GM23338 (cell line): ENCODE results near the gene ELAPOR1. TPM values are rescaled to one million over a fixed set of nuclear protein-coding genes. Genes with fewer than 3 reads are reported as not detected.

Experiments
- ATAC-seq: fragments of 200-7000 bp; cut with Tn5 transposase; 3 replicates; pipeline ENCODE4 v1.9.1; 2020
- DNase-seq: peaks from one replicate; pipeline ENCODE4 v3.0.0-alpha.2; 2015; ENCODE audit warnings: low spot score
- H2AFZ ChIP-seq: fragments of 200-600 bp; sonication (generic); 2 replicates; pipeline ENCODE4 v1.8.0; 2016; ENCODE audit warnings: antibody characterized with exemption, mild to moderate bottlenecking, moderate library complexity
- H3F3A ChIP-seq: fragments of 200-600 bp; sonication (generic); replicated peaks from 2 replicates; pipeline ENCODE4 v1.8.0; 2017; ENCODE audit warnings: antibody characterized with exemption, mixed run types, low read depth
- H3K27ac ChIP-seq: fragments of 200-600 bp; sonication (generic); 2 replicates; pipeline ENCODE4 v1.6.1; 2016; ENCODE audit warnings: low read depth
- H3K27me3 ChIP-seq: fragments of 200-600 bp; sonication (generic); 2 replicates; pipeline ENCODE4 v1.8.0; 2016; ENCODE audit warnings: mild to moderate bottlenecking, mixed run types, moderate library complexity; ENCODE audit not compliant: insufficient read depth
- H3K36me3 ChIP-seq: fragments of 200-600 bp; sonication (generic); 2 replicates; pipeline ENCODE4 v1.8.0; 2016; ENCODE audit warnings: mild to moderate bottlenecking; ENCODE audit not compliant: insufficient read depth
- H3K4me1 ChIP-seq: fragments of 200-600 bp; sonication (generic); 2 replicates; pipeline ENCODE4 v1.8.0; 2016; ENCODE audit warnings: mild to moderate bottlenecking, moderate library complexity; ENCODE audit not compliant: insufficient read depth
- H3K4me2 ChIP-seq: fragments of 200-600 bp; sonication (generic); 2 replicates; pipeline ENCODE4 v1.7.1; 2017; ENCODE audit warnings: mixed run types
- H3K4me3 ChIP-seq: fragments of 200-600 bp; sonication (generic); 2 replicates; pipeline ENCODE4 v1.6.1; 2016; ENCODE audit warnings: mixed run types
- H3K79me2 ChIP-seq: fragments of 200-600 bp; sonication (generic); replicated peaks from 2 replicates; pipeline ENCODE4 v1.8.0; 2017; ENCODE audit warnings: mild to moderate bottlenecking; ENCODE audit not compliant: insufficient read depth
- H3K9me2 ChIP-seq: fragments of 200-600 bp; sonication (generic); 2 replicates; pipeline ENCODE4 v1.8.0; 2017; ENCODE audit not compliant: insufficient read depth
- H4K20me1 ChIP-seq: fragments of 200-600 bp; sonication (generic); replicated peaks from 2 replicates; pipeline ENCODE4 v1.8.0; 2017; ENCODE audit warnings: mild to moderate bottlenecking; ENCODE audit not compliant: insufficient read depth
- H3K27ac Mint-ChIP-seq: 2 replicates; pipeline ENCODE4 v1.8.0; 2020; ENCODE audit warnings: inconsistent platforms, mild to moderate bottlenecking, moderate library complexity, mixed read lengths
- H3K27me3 Mint-ChIP-seq: 3 replicates; pipeline ENCODE4 v1.8.0; 2022; ENCODE audit warnings: low read depth, mild to moderate bottlenecking, moderate library complexity, mixed read lengths, inconsistent platforms; ENCODE audit not compliant: insufficient read depth, poor library complexity
- H3K36me3 Mint-ChIP-seq: 3 replicates; pipeline ENCODE4 v1.8.0; 2021; ENCODE audit warnings: low read depth, mild to moderate bottlenecking, inconsistent platforms, moderate library complexity, mixed read lengths
- H3K4me1 Mint-ChIP-seq: 3 replicates; pipeline ENCODE4 v1.8.0; 2020; ENCODE audit warnings: mild to moderate bottlenecking, inconsistent platforms, mixed read lengths
- H3K4me3 Mint-ChIP-seq: 3 replicates; pipeline ENCODE4 v1.8.0; 2021; ENCODE audit warnings: moderate library complexity, mild to moderate bottlenecking, inconsistent platforms, mixed read lengths
- H3K9me3 Mint-ChIP-seq: 3 replicates; pipeline ENCODE4 v1.8.0; 2020; ENCODE audit warnings: moderate library complexity, mild to moderate bottlenecking, inconsistent platforms, mixed read lengths
- CREB1 ChIP-seq: fragments of 250-450 bp; sonication (Bioruptor Pico); IDR thresholded peaks from 2 replicates; pipeline ENCODE4 v1.5.0; 2020; ENCODE audit warnings: low read depth, mild to moderate bottlenecking, moderate library complexity
- CTCF ChIP-seq, 2 experiments: fragments of 200-600 bp in 1 of 2; sonication (generic) in 1 of 2; conservative IDR thresholded peaks; 2 replicates each; pipeline versions ENCODE4 v1.5.1 to v1.6.1; 2016 to 2017; ENCODE audit warnings: antibody characterized with exemption in 2 of 2, low read depth in 2 of 2, mild to moderate bottlenecking in 2 of 2, moderate library complexity in 1 of 2
- ETS1 ChIP-seq: IDR thresholded peaks from 2 replicates; pipeline ENCODE4 v1.6.1; 2016; ENCODE audit warnings: antibody characterized with exemption
- EZH2 ChIP-seq: fragments of 200-600 bp; sonication (generic); IDR thresholded peaks from one replicate; pipeline ENCODE4 v1.8.0; 2017; ENCODE audit warnings: antibody characterized with exemption, mild to moderate bottlenecking, low read depth; ENCODE audit not compliant: unreplicated experiment
- EZH2phosphoT487 ChIP-seq: fragments of 200-600 bp; sonication (generic); IDR thresholded peaks from one replicate; pipeline ENCODE4 v1.8.1; 2018; ENCODE audit warnings: antibody characterized with exemption; ENCODE audit not compliant: unreplicated experiment
- JUNB ChIP-seq: IDR thresholded peaks from one replicate; pipeline ENCODE4 v1.6.1; 2016; ENCODE audit warnings: antibody characterized with exemption; ENCODE audit not compliant: unreplicated experiment
- NANOG ChIP-seq: IDR thresholded peaks from 2 replicates; pipeline ENCODE4 v1.6.1; 2016; ENCODE audit warnings: antibody characterized with exemption, borderline replicate concordance
- POLR2AphosphoS5 ChIP-seq: IDR thresholded peaks from 2 replicates; pipeline ENCODE4 v1.6.1; 2016; ENCODE audit warnings: antibody characterized with exemption, low read depth
- REST ChIP-seq: IDR thresholded peaks from one replicate; pipeline ENCODE4 v1.6.1; 2018; ENCODE audit warnings: antibody characterized with exemption; ENCODE audit not compliant: unreplicated experiment
- STAT1 ChIP-seq: IDR thresholded peaks from one replicate; pipeline ENCODE4 v1.6.1; 2016; ENCODE audit warnings: antibody characterized with exemption; ENCODE audit not compliant: unreplicated experiment
- ZNF114 ChIP-seq: fragments of 250-450 bp; sonication (Bioruptor Pico); IDR thresholded peaks from 2 replicates; pipeline ENCODE4 v1.5.0; 2020; ENCODE audit warnings: mild to moderate bottlenecking, moderate library complexity
- ZNF331 ChIP-seq: fragments of 250-450 bp; sonication (Bioruptor Pico); IDR thresholded peaks from 2 replicates; pipeline ENCODE4 v1.5.0; 2020; ENCODE audit warnings: low read depth, mild to moderate bottlenecking, moderate library complexity
- ZNF462 ChIP-seq: fragments of 250-450 bp; sonication (Bioruptor Pico); IDR thresholded peaks from 2 replicates; pipeline ENCODE4 v1.5.0; 2020; ENCODE audit warnings: mild to moderate bottlenecking, moderate library complexity
- polyA plus RNA-seq: library from polyadenylated mRNA; unstranded; fragments of >200 nt; fragmentation: Nextera tagmentation; extraction: Ambion mirVana; gene quantifications from 2 replicates; pipeline ENCODE4 v1.2.1, GENCODE V29; 2016
- total RNA-seq: library from RNA; depleted of rRNA; stranded (reverse); fragments of >200 nt; shearing (Covaris generic); gene quantifications from 2 replicates; pipeline ENCODE4 v1.2.3, GENCODE V29; 2014

ELAPOR1 gene
- total and polyA plus RNA-seq, 2 experiments from 2014 or later, result 0.92 to 2.4 TPM

DNA sequence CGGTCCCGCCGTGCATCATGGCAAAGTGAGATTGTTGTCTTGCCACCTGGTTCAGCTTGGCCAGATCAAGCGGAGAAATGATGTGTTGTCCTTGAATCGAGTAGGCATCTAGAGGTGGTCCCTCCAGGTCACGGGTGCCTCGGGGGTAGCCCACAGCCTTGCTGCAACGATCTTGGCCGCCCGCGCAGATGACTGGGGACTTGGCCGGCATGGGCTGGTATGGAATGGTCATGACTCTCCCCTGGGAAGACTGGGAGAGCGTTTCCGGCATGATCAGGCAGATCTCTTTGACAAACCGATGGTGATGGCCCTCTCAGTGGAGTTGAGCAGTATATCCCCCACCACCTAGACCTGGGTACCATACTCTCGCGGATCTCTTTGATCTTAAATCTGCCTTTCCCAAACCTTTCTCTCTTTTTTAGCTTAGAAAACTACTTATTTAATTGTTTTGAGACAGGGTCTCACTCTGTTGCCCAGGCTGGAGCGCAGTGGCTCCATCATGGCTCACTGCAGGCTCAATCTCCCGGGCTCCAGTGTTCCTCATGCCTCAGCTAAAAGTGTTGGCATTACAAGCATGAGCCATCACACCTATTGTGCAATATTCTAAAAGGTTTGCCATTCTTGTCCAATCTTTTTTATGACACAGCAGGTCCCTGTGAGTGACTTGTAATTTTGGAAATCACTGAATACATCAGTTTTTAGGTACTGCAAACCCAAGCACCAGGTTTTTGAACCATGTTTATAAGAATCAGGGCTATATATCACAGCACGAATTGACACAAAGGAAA, 9.4 kb upstream of the ELAPOR1 start:
- Histone ChIP-seq H3K36me3 (no peaks in the 10 kb centered on the region), H3K4me1 (no peaks in the 10 kb centered on the region; the same call in none of the 2 replicates), H3K79me2 (peaks cover 20% of the 10 kb centered on the region), H3F3A (peaks cover 12% of the 10 kb centered on the region), H3K4me2 (no peak overlapping the region), H3K27me3 (no peaks in the 10 kb centered on the region), H2AFZ (no peak overlapping the region), H3K4me3 (no peak overlapping the region), H3K9me2 (no peaks in the 10 kb centered on the region), H4K20me1 (peaks cover 10% of the 10 kb centered on the region; the same call in 1 of the 2 replicates), H3K27ac (no peak overlapping the region)
- peaks cover 2% of the 10 kb centered on the region; the same call in 2 of the 3 replicates for H3K9me3 Mint-ChIP-seq
- DNase-seq, result no peak
- ATAC-seq, result no peak
- no peak overlapping the region; the same call in 1 of the 2 replicates for H3K27ac Mint-ChIP-seq
- peaks cover 23% of the 10 kb centered on the region for H3K27me3 Mint-ChIP-seq
- H3K36me3 Mint-ChIP-seq, result peaks cover 34% of the 10 kb centered on the region; the same call in 2 of the 3 replicates
- peaks cover 3% of the 10 kb centered on the region; the same call in 2 of the 3 replicates for H3K4me1 Mint-ChIP-seq
- TF ChIP-seq ETS1, result no peak
- no peak for TF ChIP-seq JUNB
- TF ChIP-seq EZH2, result no peak
- TF ChIP-seq REST, result no peak
- no peak for TF ChIP-seq CREB1 (CRISPR knock-in tag)
- TF ChIP-seq ZNF114 (CRISPR knock-in tag), result no peak
- no peak for TF ChIP-seq ZNF462 (CRISPR knock-in tag)
- no peak for TF ChIP-seq EZH2phosphoT487
- TF ChIP-seq NANOG, result no peak
- no peak for TF ChIP-seq CTCF (conservative IDR thresholded peaks at IDR 0.05; ENCODE audit: low read depth in 2 of 2)
- TF ChIP-seq STAT1, result no peak
- no peak for TF ChIP-seq ZNF331 (CRISPR knock-in tag)
- no peak; the same call in 1 of the 2 replicates for TF ChIP-seq POLR2AphosphoS5
- H3K4me3 Mint-ChIP-seq, result no peak overlapping the region; the same call in 2 of the 3 replicates
